K562 (cell line): ENCODE data around the gene NAV2. TPM values are rescaled to one million over a fixed set of nuclear protein-coding genes. Genes with fewer than 3 reads are reported as not detected.

ENCODE experiments used
- ATAC-seq: fragments of 200-7000 bp; cut with Tn5 transposase; 3 replicates; pipeline ENCODE4 v1.9.1; 2020; ENCODE audit warnings: moderate library complexity
- BruUV-seq: library from RNA; stranded (reverse); fragments of 400-500 nt; replicated peaks from 2 replicates; lab custom pipeline; 2021; lab: Mats Ljungman, UMichigan
- CTCF ChIA-PET: fragments of 300-600 bp; formaldehyde crosslinking; extraction: SDS; loops from one replicate; lab custom pipeline; 2021; ENCODE audit warnings: low intra/inter-chr PET ratio; lab: Yijun Ruan, JAX
- POLR2A ChIA-PET: fragments of 300-600, 350-650 bp; sonication (Branson Sonifier 250); formaldehyde crosslinking; extraction: SDS; loops from one replicate; lab custom pipeline; 2021; ENCODE audit warnings: antibody characterized with exemption, inconsistent platforms; lab: Yijun Ruan, JAX
- DNase-seq, 4 experiments: peaks; one replicate each; pipeline versions ENCODE4 v3.0.0 to v3.0.0-alpha.2; 2011 to 2018; ENCODE audit warnings: low spot score in 3 of 4, mixed read lengths in 3 of 4; ENCODE audit errors: extremely low read depth in 1 of 4
- FAIRE-seq: peaks from 2 replicates; lab custom pipeline; 2011; peaks lifted over from hg19 to GRCh38; lab: Jason Lieb, UNC
- H2AFZ ChIP-seq: 2 replicates; pipeline ENCODE4 v1.6.0; 2011; ENCODE audit warnings: low read depth, low read length, control low read depth, inconsistent platforms
- H3K27ac ChIP-seq: fragments of 200-600 bp; 3 replicates; pipeline ENCODE4 v1.8.0; 2011; ENCODE audit warnings: low read depth, mild to moderate bottlenecking, control low read depth, inconsistent platforms, low read length, moderate library complexity, mixed read lengths; ENCODE audit errors: extremely low read depth
- H3K27me3 ChIP-seq, 2 experiments: fragments of 300-600 bp in 1 of 2; 2 replicates in 1 of 2; 3 replicates in 1 of 2; pipeline versions ENCODE4 v1.6.0 to v1.8.0; 2011; ENCODE audit warnings: inconsistent platforms in 2 of 2, low read length in 2 of 2, mild to moderate bottlenecking in 1 of 2, mixed read lengths in 1 of 2, moderate library complexity in 1 of 2; ENCODE audit not compliant: control insufficient read depth in 2 of 2, insufficient read depth in 2 of 2
- H3K36me3 ChIP-seq: fragments of 300-600 bp; 3 replicates; pipeline ENCODE4 v1.8.0; 2011; ENCODE audit warnings: mild to moderate bottlenecking, low read length, inconsistent platforms; ENCODE audit not compliant: control insufficient read depth, insufficient read depth
- H3K4me1 ChIP-seq, 2 experiments: fragments of 200-600 bp in 1 of 2; replicated peaks in 1 of 2; 2 replicates in 1 of 2; 3 replicates in 1 of 2; pipeline versions ENCODE4 v1.5.1 to v1.8.0; 2011; ENCODE audit warnings: inconsistent platforms in 2 of 2, low read length in 2 of 2, mild to moderate bottlenecking in 1 of 2, mixed read lengths in 1 of 2, moderate library complexity in 1 of 2; ENCODE audit not compliant: control insufficient read depth in 2 of 2, insufficient read depth in 2 of 2
- H3K4me2 ChIP-seq: 2 replicates; pipeline ENCODE4 v1.6.1; 2011; ENCODE audit warnings: low read length, control low read depth, inconsistent platforms, mixed read lengths; ENCODE audit not compliant: insufficient read depth
- H3K4me3 ChIP-seq: fragments of 200-600 bp; sonication (generic), shearing (Covaris generic); 2 replicates; pipeline ENCODE4 v1.5.1; 2016; ENCODE audit warnings: control low read depth, inconsistent platforms
- H3K79me2 ChIP-seq: fragments of 200-600 bp; 3 replicates; pipeline ENCODE4 v1.8.0; 2011; ENCODE audit warnings: low read length, inconsistent platforms; ENCODE audit not compliant: control insufficient read depth, insufficient read depth
- H3K9ac ChIP-seq, 2 experiments: 2 replicates each; pipeline versions ENCODE4 v1.6.0 to v1.6.1; 2011; ENCODE audit warnings: low read depth in 2 of 2, low read length in 2 of 2, control low read depth in 1 of 2, inconsistent platforms in 1 of 2, mild to moderate bottlenecking in 1 of 2, mixed read lengths in 1 of 2; ENCODE audit not compliant: insufficient read depth in 1 of 2
- H3K9me1 ChIP-seq: one replicate; pipeline ENCODE4 v1.6.0; 2011; ENCODE audit warnings: inconsistent platforms, mild to moderate bottlenecking, low read length, moderate library complexity; ENCODE audit not compliant: control insufficient read depth, insufficient read depth
- H3K9me3 ChIP-seq: replicated peaks from 2 replicates; pipeline ENCODE4 v1.5.1; 2011; ENCODE audit warnings: low read depth, low read length, inconsistent platforms; ENCODE audit not compliant: control insufficient read depth, insufficient read depth
- H4K20me1 ChIP-seq: replicated peaks from 2 replicates; pipeline ENCODE4 v1.6.1; 2011; ENCODE audit warnings: low read length, inconsistent platforms, mixed read lengths; ENCODE audit not compliant: control insufficient read depth, insufficient read depth
- BRD9 ChIP-seq: fragments of 450-650 bp; IDR thresholded peaks from 2 replicates; pipeline ENCODE4 v1.6.1; 2018; ENCODE audit warnings: low read depth; ENCODE audit not compliant: partially characterized antibody
- CBX3 ChIP-seq, 2 experiments: IDR thresholded peaks; 1 replicate in 1 of 2; 2 replicates in 1 of 2; pipeline ENCODE4 v1.6.1; 2012; ENCODE audit warnings: inconsistent platforms in 2 of 2, low read length in 2 of 2, borderline replicate concordance in 1 of 2, control low read depth in 1 of 2
- HLTF ChIP-seq: fragments of 450-650 bp; IDR thresholded peaks from 2 replicates; pipeline ENCODE4 v1.6.1; 2016
- MECOM ChIP-seq: fragments of 250-450 bp; sonication (Bioruptor Pico); IDR thresholded peaks from 2 replicates; pipeline ENCODE4 v1.8.0; 2022; ENCODE audit warnings: inconsistent platforms
- POLR2A ChIP-seq: fragments of 450-650 bp; conservative IDR thresholded peaks from 2 replicates; pipeline ENCODE4 v1.6.1; 2016
- RBM17 ChIP-seq: fragments of 200-400 bp; formaldehyde crosslinking; IDR thresholded peaks from 2 replicates; pipeline ENCODE4 v1.6.1; 2017; ENCODE audit warnings: low read depth, mild to moderate bottlenecking, low read length, borderline replicate concordance
- SETDB1 ChIP-seq: IDR thresholded peaks from one replicate; pipeline ENCODE4 v1.6.1; 2012; ENCODE audit warnings: low read length, control low read depth, inconsistent platforms
- TRIM24 ChIP-seq, 2 experiments: fragments of 450-650 bp; IDR thresholded peaks; 2 replicates each; pipeline ENCODE4 v1.6.1; 2016
- ZBTB40 ChIP-seq, 2 experiments: fragments of 450-650 bp in 1 of 2; sonication (generic) in 1 of 2; formaldehyde crosslinking in 1 of 2; IDR thresholded peaks; 2 replicates each; pipeline versions ENCODE4 v1.7.1 to v1.9.0; 2016 to 2022; ENCODE audit warnings: inconsistent platforms in 1 of 2, mild to moderate bottlenecking in 1 of 2, missing genetic modification reagents in 1 of 2
- ZNF263 ChIP-seq: sonication (generic); formaldehyde crosslinking; IDR thresholded peaks from 2 replicates; pipeline ENCODE4 v1.8.0; 2022; ENCODE audit warnings: mild to moderate bottlenecking, missing genetic modification reagents, borderline replicate concordance
- ZNF778 ChIP-seq: fragments of 450-650 bp; formaldehyde crosslinking; IDR thresholded peaks from 2 replicates; pipeline ENCODE4 v1.4.0; 2020; ENCODE audit warnings: mild to moderate bottlenecking, moderate library complexity
- WGBS: fragments of 100-300 bp; shearing (Covaris generic); methylation state at CpG from one replicate; pipeline ENCODE4 v1.1.6; 2016; ENCODE audit warnings: low coverage, mixed read lengths; ENCODE audit not compliant: insufficient coverage; ENCODE audit errors: missing lambda C conversion rate; 5-methylcytosine and 5-hydroxymethylcytosine counted together
- in situ Hi-C: fragments of 300-500 bp; cut with MboI; formaldehyde crosslinking; loops from 4 replicates; pipeline ENCODE4 v1.15.0; 2018; ENCODE audit warnings: inconsistent platforms, mixed read lengths
- intact Hi-C: fragments of 100-400 bp; cut with micrococcal nuclease; formaldehyde crosslinking; loops from 2 replicates; pipeline ENCODE4 v1.14.2; 2022
- polyA plus RNA-seq, 8 experiments: library from polyadenylated mRNA; depleted of rRNA in 4 of 8; stranded (reverse) in 5 of 8; unstranded in 3 of 8; fragments of >200 nt; fragmentation: Nextera tagmentation in 2 of 8; fragmentation: Illumina TruSeq in 1 of 8; extraction: Ambion mirVana in 2 of 8; extraction: Trizol in 1 of 8; gene quantifications; 2 replicates each; pipeline versions ENCODE4 v1.2.1 to v1.2.3, GENCODE V29; 2011 to 2014; ENCODE audit warnings: inconsistent platforms in 1 of 8, missing spikeins in 1 of 8
- total RNA-seq, 7 experiments: library from RNA; depleted of rRNA in 6 of 7; stranded (reverse); fragments of >200 nt in 6 of 7; fragmentation: Illumina TruSeq in 2 of 7; extraction: Trizol in 2 of 7; gene quantifications; 2 replicates each; pipeline versions ENCODE4 v1.2.1 to v1.2.3, GENCODE V29; 2011 to 2021; ENCODE audit warnings: low replicate concordance in 1 of 7
- TF ChIP-seq, protein P1 (sequence below): fragments of 250-450 bp; sonication (Bioruptor Pico); IDR thresholded peaks from 2 replicates; pipeline ENCODE4 v1.5.0; 2021; ENCODE audit warnings: mild to moderate bottlenecking, moderate library complexity

NAV2 gene
- total and polyA plus RNA-seq, 9 of the 15 experiments (the other 6 are each of a cell fraction or from before 2014, with no cell fraction given), result 0.03 to 0.35 (median 0.05) TPM

- DNase-seq (no peak), FAIRE-seq (no peak), ATAC-seq (no peak)
- H3K9ac ChIP-seq, result no peak overlapping the region
- 7% methylated on average over 4 of the region's 4 CpGs for WGBS
- intact Hi-C loops, result no loop called here
- H3K79me2 ChIP-seq, result no peaks in the 10 kb centered on the region
- H3K4me1 ChIP-seq, result peaks cover 3 to 5% of the 10 kb centered on the region in 2 experiments; a peak in 2 of 5 replicates
- no peak overlapping the region for H3K4me3 ChIP-seq
- in situ Hi-C loops, result no loop called here
- 0 out of 5 replicates have a peak, but pooled peaks cover 0 to 10% of the 10 kb centered on the region in 2 experiments for H3K27me3 ChIP-seq
- no peaks in the 10 kb centered on the region for H4K20me1 ChIP-seq
- ChIA-PET POLR2A (interaction anchor here (1.0 kb wide), 1 partner anchor 8 kb away, joined by 4 read pairs; no protein-coding TSS in a partner anchor), CTCF (no interaction called here)
- no peak overlapping the region for H3K27ac ChIP-seq
- no TSS peak for BruUV-seq
- no peak overlapping the region for H3K4me2 ChIP-seq
- H2AFZ ChIP-seq, result no peak overlapping the region
- no peaks in the 10 kb centered on the region for H3K36me3 ChIP-seq
- no peaks in the 10 kb centered on the region for H3K9me1 ChIP-seq
- H3K9me3 ChIP-seq, result no peaks in the 10 kb centered on the region
- TF ChIP-seq BRD9, result no peak
- TF ChIP-seq, protein P1, sequence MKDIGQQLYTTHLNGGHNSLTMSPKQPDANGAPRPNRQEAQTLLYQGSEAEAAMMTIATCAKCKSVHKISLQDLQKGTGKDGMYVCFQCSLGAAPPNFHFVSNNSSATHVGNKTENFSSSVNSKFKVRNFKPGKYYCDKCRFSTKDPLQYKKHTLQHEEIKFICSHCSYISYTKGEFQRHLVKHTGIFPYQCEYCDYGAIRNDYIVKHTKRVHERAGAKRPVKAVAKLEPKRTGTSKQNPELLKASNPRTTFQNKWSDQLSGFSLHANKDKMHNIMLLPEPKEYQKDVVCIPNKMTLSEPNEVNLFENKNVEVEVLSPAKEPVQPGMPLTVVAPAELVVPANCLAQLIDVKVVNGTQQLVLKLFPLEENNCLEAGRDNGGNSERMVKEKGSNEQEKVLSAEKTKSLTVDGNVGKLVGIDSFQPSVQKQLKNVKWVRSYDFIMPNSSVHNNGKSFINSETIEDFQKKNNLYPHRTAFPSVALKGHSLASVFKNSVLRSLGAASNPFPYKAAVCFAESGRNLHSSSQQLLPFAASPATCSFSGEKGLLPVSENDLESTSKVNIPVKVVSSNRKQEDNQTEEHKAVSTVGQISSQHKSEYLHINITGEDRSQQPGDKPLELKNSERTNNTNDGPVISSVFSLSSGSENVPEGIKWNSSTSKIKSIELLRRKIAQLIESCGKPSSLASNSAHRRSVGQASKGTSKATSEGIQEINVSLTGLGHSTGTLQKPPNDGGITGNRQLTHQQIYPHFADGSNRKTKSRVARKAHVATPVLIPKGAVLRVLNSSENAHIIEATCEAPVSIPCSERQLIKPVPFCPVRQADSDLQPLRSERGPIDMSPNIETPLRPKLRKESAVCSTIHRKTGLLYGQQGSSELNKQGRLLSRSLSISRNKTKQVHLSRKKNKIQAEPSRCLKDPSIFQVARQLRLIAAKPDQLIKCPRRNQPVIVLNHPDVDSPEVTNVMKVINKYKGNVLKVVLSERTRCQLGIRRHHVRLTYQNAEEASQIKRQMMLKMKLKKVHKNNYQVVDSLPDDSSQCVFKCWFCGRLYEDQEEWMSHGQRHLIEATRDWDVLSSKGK, result no peak
- TF ChIP-seq RBM17, result no peak
- no peak for TF ChIP-seq POLR2A
- no peak for TF ChIP-seq MECOM (CRISPR knock-in tag)
- TF ChIP-seq HLTF, result no peak
- no peak for TF ChIP-seq ZNF263 (CRISPR knock-in tag)
- no peak for TF ChIP-seq CBX3 (IDR thresholded peaks at IDR 0.05; ENCODE audit: borderline replicate concordance in 1 of 2, low read length in 2 of 2)
- TF ChIP-seq SETDB1, result no peak
- TF ChIP-seq TRIM24 (IDR thresholded peaks at IDR 0.05), result no peak
- no peak for TF ChIP-seq ZNF778 (CRISPR knock-in tag)
- no peak for TF ChIP-seq ZBTB40 (IDR thresholded peaks at IDR 0.05)
- no peak for TF ChIP-seq ZBTB40 (CRISPR knock-in tag; IDR thresholded peaks at IDR 0.05)
Measured at GRCh38 chr11:20003351-20003750, 290.7 kb downstream of the NAV2 start.
